ENCODE results near the gene ZNF830. TPM values are rescaled to one million over a fixed set of nuclear protein-coding genes. Genes with fewer than 3 reads are reported as not detected.

Gene ZNF830
- total and polyA plus RNA-seq, 9 of the 15 experiments (the other 6 are each of a cell fraction or from before 2014, with no cell fraction given), result 13.1 to 28.7 (median 21.7) TPM

DNA sequence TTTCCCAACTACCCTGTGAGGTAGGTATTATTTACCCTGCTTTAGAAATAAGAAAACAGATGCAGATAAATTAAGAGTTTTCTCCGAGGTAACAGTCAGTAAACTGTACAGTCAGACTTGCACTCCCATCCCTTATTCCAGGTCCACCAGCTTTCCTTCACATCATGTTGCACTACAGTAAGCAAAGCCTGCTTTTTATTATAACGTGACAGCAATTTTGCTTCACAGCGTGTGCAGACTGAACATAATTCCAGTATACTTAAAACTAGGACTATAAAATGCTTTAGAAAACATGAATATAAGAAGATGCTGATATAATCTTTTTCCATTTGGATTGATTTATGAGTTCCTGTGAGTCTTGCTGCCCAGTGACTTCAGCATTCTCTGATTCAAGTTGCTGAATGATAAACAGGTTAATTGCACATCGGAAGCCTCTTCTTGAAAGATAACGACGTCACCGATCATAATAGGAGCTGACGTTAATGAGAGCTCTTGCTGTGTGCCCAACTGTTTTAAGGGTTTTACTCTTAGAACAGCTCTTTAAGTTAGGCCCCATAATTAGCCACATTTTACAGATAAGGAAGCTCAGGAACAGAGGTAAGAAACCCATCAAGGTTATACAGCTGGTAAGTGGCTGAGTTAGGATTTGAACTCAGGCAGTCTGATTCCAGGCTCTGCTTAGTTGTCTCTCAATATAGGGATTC, 20.4 kb downstream of the ZNF830 start (continued):
- TF ChIP-seq ARID4B (CRISPR knock-in tag; IDR thresholded peaks at IDR 0.05) (no peak), ATF3 (IDR thresholded peaks at IDR 0.05) (peak; percentile 86), ATF3 (CRISPR knock-in tag; conservative IDR thresholded peaks at IDR 0.05) (no peak), ZNF239 (CRISPR knock-in tag; IDR thresholded peaks at IDR 0.05) (peak; percentile 13; the same call in 1 of the 2 replicates), MEF2A (IDR thresholded peaks at IDR 0.05; ENCODE audit: control insufficient read depth, low read depth, low read length) (peak; percentile 91), CREM (IDR thresholded peaks at IDR 0.05; ENCODE audit: low read depth) (peak; percentile 94), ZNF740 (CRISPR knock-in tag; IDR thresholded peaks at IDR 0.05) (no peak), ZNF740 (tag; IDR thresholded peaks at IDR 0.05) (no peak), LEF1 (IDR thresholded peaks at IDR 0.05) (peak; percentile 66; the same call in 1 of the 2 replicates), TAF1 (IDR thresholded peaks at IDR 0.05; ENCODE audit: control insufficient read depth, extremely low read depth, insufficient read depth, low read length, severe bottlenecking) (peak; percentile 27), NFIC (IDR thresholded peaks at IDR 0.05) (peak; percentile 14; the same call in 1 of the 2 replicates), TCF3 (CRISPR knock-in tag; IDR thresholded peaks at IDR 0.05) (peak; percentile 70), NCOA6 (IDR thresholded peaks at IDR 0.05) (0 out of 2 replicates have a peak, but pooled peaks have one; percentile 15), KLF16 (IDR thresholded peaks at IDR 0.05) (peak; percentile 65; the same call in 1 of the 2 replicates), BCLAF1 (IDR thresholded peaks at IDR 0.05; ENCODE audit: borderline replicate concordance in 1 of 2, control insufficient read depth in 1 of 2, low read depth in 2 of 2, low read length in 1 of 2) (no peak), TAL1 (IDR thresholded peaks at IDR 0.05) (peak; percentile 77), ARNT (IDR thresholded peaks at IDR 0.05) (peak in 1 of 2 experiments; percentile 55; a peak in 1 of 4 replicates)
- TF ChIP-seq, protein P1, sequence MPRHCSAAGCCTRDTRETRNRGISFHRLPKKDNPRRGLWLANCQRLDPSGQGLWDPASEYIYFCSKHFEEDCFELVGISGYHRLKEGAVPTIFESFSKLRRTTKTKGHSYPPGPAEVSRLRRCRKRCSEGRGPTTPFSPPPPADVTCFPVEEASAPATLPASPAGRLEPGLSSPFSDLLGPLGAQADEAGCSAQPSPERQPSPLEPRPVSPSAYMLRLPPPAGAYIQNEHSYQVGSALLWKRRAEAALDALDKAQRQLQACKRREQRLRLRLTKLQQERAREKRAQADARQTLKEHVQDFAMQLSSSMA (CRISPR knock-in tag; IDR thresholded peaks at IDR 0.05), result no peak

Measured in K562 (cell line).